WTC11 (cell line): ENCODE measurements around the gene MYNN. TPM values are rescaled to one million over a fixed set of nuclear protein-coding genes. Genes with fewer than 3 reads are reported as not detected.

Source experiments
- ATAC-seq: fragments of 200-7000 bp; cut with Tn5 transposase; 2 replicates; pipeline ENCODE4 v1.10.0; 2021; ENCODE audit warnings: mild to moderate bottlenecking, moderate library complexity
- CTCF ChIA-PET: fragments of 300-600 bp; sonication (Branson Sonifier 250); formaldehyde crosslinking; loops from one replicate; lab custom pipeline; 2021; ENCODE audit warnings: antibody characterized with exemption; lab: Charles Lee
- POLR2A ChIA-PET: fragments of 350-600 bp; sonication (Branson Sonifier 250); formaldehyde crosslinking; loops from one replicate; lab custom pipeline; 2021; ENCODE audit warnings: antibody characterized with exemption; lab: Charles Lee
- DNase-seq: peaks from one replicate; pipeline ENCODE4 v3.0.0; 2021; ENCODE audit warnings: low spot score
- H3K27ac Mint-ChIP-seq: 2 replicates; pipeline ENCODE4 v1.8.0; 2021; ENCODE audit warnings: mixed read lengths
- H3K27me3 Mint-ChIP-seq: 2 replicates; pipeline ENCODE4 v1.8.0; 2021; ENCODE audit warnings: low read depth, mild to moderate bottlenecking, moderate library complexity, mixed read lengths
- H3K36me3 Mint-ChIP-seq: 2 replicates; pipeline ENCODE4 v1.8.0; 2021; ENCODE audit warnings: mixed read lengths
- H3K4me1 Mint-ChIP-seq: 2 replicates; pipeline ENCODE4 v1.8.0; 2022; ENCODE audit warnings: mixed read lengths
- H3K4me3 Mint-ChIP-seq: 2 replicates; pipeline ENCODE4 v1.8.0; 2021; ENCODE audit warnings: mild to moderate bottlenecking, moderate library complexity, mixed read lengths
- H3K9me3 Mint-ChIP-seq: 2 replicates; pipeline ENCODE4 v1.8.0; 2021; ENCODE audit warnings: mixed read lengths
- CREB1 ChIP-seq: sonication (generic); formaldehyde crosslinking; IDR thresholded peaks from 2 replicates; pipeline ENCODE4 v1.8.0; 2023; ENCODE audit warnings: mild to moderate bottlenecking, missing genetic modification reagents
- ETV6 ChIP-seq: sonication (generic); formaldehyde crosslinking; IDR thresholded peaks from 2 replicates; pipeline ENCODE4 v1.8.1; 2022; ENCODE audit warnings: mild to moderate bottlenecking, missing genetic modification reagents
- FOXK1 ChIP-seq: sonication (generic); formaldehyde crosslinking; IDR thresholded peaks from 2 replicates; pipeline ENCODE4 v1.8.0; 2022; ENCODE audit warnings: mild to moderate bottlenecking, moderate library complexity, missing genetic modification reagents
- FOXP1 ChIP-seq: sonication (generic); formaldehyde crosslinking; IDR thresholded peaks from 2 replicates; pipeline ENCODE4 v1.8.0; 2022; ENCODE audit warnings: missing genetic modification reagents, mild to moderate bottlenecking, moderate library complexity, borderline replicate concordance
- GABPB1 ChIP-seq: sonication (generic); formaldehyde crosslinking; IDR thresholded peaks from 2 replicates; pipeline ENCODE4 v1.8.1; 2023; ENCODE audit warnings: mild to moderate bottlenecking, missing genetic modification reagents
- GRHL2 ChIP-seq: fragments of 250-450 bp; sonication (Bioruptor Pico); IDR thresholded peaks from 2 replicates; pipeline ENCODE4 v1.8.0; 2022; ENCODE audit warnings: mild to moderate bottlenecking, moderate library complexity; ENCODE audit not compliant: insufficient replicate concordance, severe bottlenecking
- NFATC4 ChIP-seq: fragments of 250-450 bp; sonication (Bioruptor Pico); IDR thresholded peaks from 2 replicates; pipeline ENCODE4 v1.9.0; 2021; ENCODE audit warnings: mild to moderate bottlenecking
- OVOL2 ChIP-seq: fragments of 250-450 bp; sonication (Bioruptor Pico); IDR thresholded peaks from 2 replicates; pipeline ENCODE4 v1.9.0; 2021; ENCODE audit warnings: mild to moderate bottlenecking, borderline replicate concordance
- PRRX2 ChIP-seq: fragments of 250-450 bp; sonication (Bioruptor Pico); IDR thresholded peaks from 2 replicates; pipeline ENCODE4 v1.8.0; 2021; ENCODE audit warnings: mild to moderate bottlenecking
- RELA ChIP-seq: sonication (generic); formaldehyde crosslinking; IDR thresholded peaks from 2 replicates; pipeline ENCODE4 v1.8.1; 2022; ENCODE audit warnings: missing genetic modification reagents, mild to moderate bottlenecking, borderline replicate concordance
- SMAD4 ChIP-seq: sonication (generic); formaldehyde crosslinking; IDR thresholded peaks from 2 replicates; pipeline ENCODE4 v1.8.0; 2022; ENCODE audit warnings: mild to moderate bottlenecking, missing genetic modification reagents
- SP1 ChIP-seq: sonication (generic); formaldehyde crosslinking; conservative IDR thresholded peaks from 2 replicates; pipeline ENCODE4 v1.8.1; 2022; ENCODE audit warnings: missing genetic modification reagents
- ZNF138 ChIP-seq: sonication (generic); formaldehyde crosslinking; conservative IDR thresholded peaks from 2 replicates; pipeline ENCODE4 v1.8.1; 2022; ENCODE audit warnings: mild to moderate bottlenecking, moderate library complexity, missing genetic modification reagents
- ZNF232 ChIP-seq: sonication (generic); formaldehyde crosslinking; IDR thresholded peaks from 2 replicates; pipeline ENCODE4 v1.8.0; 2022; ENCODE audit warnings: mild to moderate bottlenecking, missing genetic modification reagents
- ZNF317 ChIP-seq: sonication (generic); formaldehyde crosslinking; IDR thresholded peaks from 2 replicates; pipeline ENCODE4 v1.8.1; 2023; ENCODE audit warnings: low read depth, mild to moderate bottlenecking, moderate library complexity, missing genetic modification reagents, borderline replicate concordance
- total RNA-seq: library from RNA; stranded (reverse); gene quantifications from 3 replicates; pipeline ENCODE4 v1.2.3, GENCODE V29; 2021
- TF ChIP-seq, protein P1 (sequence below): sonication (generic); formaldehyde crosslinking; IDR thresholded peaks from 2 replicates; pipeline ENCODE4 v1.8.1; 2023; ENCODE audit warnings: mild to moderate bottlenecking, missing genetic modification reagents
- TF ChIP-seq, protein P2 (sequence below): sonication (generic); formaldehyde crosslinking; IDR thresholded peaks from 2 replicates; pipeline ENCODE4 v1.8.0; 2022; ENCODE audit warnings: mild to moderate bottlenecking, missing genetic modification reagents
- TF ChIP-seq, protein P3 (sequence below): sonication (generic); formaldehyde crosslinking; IDR thresholded peaks from 2 replicates; pipeline ENCODE4 v1.8.1; 2023; ENCODE audit warnings: mild to moderate bottlenecking, moderate library complexity, missing genetic modification reagents
- TF ChIP-seq, protein P4 (sequence below): fragments of 250-450 bp; sonication (Bioruptor Pico); IDR thresholded peaks from 2 replicates; pipeline ENCODE4 v1.9.0; 2021; ENCODE audit warnings: moderate library complexity, mild to moderate bottlenecking, inconsistent platforms, borderline replicate concordance
- TF ChIP-seq, protein P5 (sequence below): sonication (generic); formaldehyde crosslinking; IDR thresholded peaks from 2 replicates; pipeline ENCODE4 v1.8.0; 2023; ENCODE audit warnings: missing genetic modification reagents
- TF ChIP-seq, protein P6 (sequence below): fragments of 250-450 bp; sonication (Bioruptor Pico); conservative IDR thresholded peaks from 2 replicates; pipeline ENCODE4 v1.9.0; 2021; ENCODE audit warnings: mild to moderate bottlenecking

Gene MYNN
- total RNA-seq, 1 experiment from 2014 or later = 14.3 TPM

DNA sequence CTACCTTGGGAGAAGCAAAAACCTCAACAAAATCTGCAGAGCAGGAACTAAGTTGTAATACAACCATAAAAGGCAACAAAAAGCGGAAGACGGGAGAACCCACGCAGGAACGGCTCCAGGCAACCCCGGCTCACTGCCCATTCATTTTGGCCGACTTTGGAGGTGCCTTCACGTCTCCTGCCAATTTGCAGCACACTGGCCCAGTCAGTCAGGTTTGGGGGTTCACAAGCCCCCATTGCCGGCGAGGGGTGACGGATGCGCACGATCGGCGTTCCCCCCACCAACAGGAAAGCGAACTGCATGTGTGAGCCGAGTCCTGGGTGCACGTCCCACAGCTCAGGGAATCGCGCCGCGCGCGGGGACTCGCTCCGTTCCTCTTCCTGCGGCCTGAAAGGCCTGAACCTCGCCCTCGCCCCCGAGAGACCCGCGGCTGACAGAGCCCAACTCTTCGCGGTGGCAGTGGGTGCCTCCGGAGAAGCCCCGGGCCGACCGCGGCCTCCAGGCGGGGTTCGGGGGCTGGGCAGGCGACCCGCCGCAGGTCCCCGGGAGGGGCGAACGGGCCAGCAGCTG, 8.8 kb upstream of the MYNN start:
- POLR2A ChIA-PET = interaction anchor here (1.6 kb wide), 1 partner anchor 8 kb away, joined by 5 read pairs; the partner anchor contains the start of gene MYNN
- CTCF ChIA-PET = interaction anchor here (1.0 kb wide), 1 partner anchor 616 kb away, joined by 5 read pairs; no protein-coding TSS in a partner anchor
- peaks cover 3% of the 10 kb centered on the region; the same call in 1 of the 2 replicates for H3K36me3 Mint-ChIP-seq
- peaks cover 14% of the 10 kb centered on the region for H3K9me3 Mint-ChIP-seq
- H3K4me1 Mint-ChIP-seq = peaks cover 9% of the 10 kb centered on the region
- peak overlapping the region; percentile 96 for H3K27ac Mint-ChIP-seq
- peak; percentile 2 for ATAC-seq
- TF ChIP-seq GRHL2 (CRISPR knock-in tag) (no peak), GABPB1 (CRISPR knock-in tag) (0 out of 2 replicates have a peak, but pooled peaks have one; percentile 6), SP1 (CRISPR knock-in tag) (no peak), FOXP1 (CRISPR knock-in tag) (0 out of 2 replicates have a peak, but pooled peaks have one; percentile 17), ZNF317 (CRISPR knock-in tag) (0 out of 2 replicates have a peak, but pooled peaks have one; percentile 23), ZNF138 (CRISPR knock-in tag) (0 out of 2 replicates have a peak, but pooled peaks have one; percentile 16), SMAD4 (CRISPR knock-in tag) (0 out of 2 replicates have a peak, but pooled peaks have one; percentile 47), ZNF232 (CRISPR knock-in tag) (no peak), FOXK1 (CRISPR knock-in tag) (no peak)
- TF ChIP-seq, protein P1, sequence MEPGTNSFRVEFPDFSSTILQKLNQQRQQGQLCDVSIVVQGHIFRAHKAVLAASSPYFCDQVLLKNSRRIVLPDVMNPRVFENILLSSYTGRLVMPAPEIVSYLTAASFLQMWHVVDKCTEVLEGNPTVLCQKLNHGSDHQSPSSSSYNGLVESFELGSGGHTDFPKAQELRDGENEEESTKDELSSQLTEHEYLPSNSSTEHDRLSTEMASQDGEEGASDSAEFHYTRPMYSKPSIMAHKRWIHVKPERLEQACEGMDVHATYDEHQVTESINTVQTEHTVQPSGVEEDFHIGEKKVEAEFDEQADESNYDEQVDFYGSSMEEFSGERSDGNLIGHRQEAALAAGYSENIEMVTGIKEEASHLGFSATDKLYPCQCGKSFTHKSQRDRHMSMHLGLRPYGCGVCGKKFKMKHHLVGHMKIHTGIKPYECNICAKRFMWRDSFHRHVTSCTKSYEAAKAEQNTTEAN (CRISPR knock-in tag) = 0 out of 2 replicates have a peak, but pooled peaks have one; percentile 56
- TF ChIP-seq, protein P2, sequence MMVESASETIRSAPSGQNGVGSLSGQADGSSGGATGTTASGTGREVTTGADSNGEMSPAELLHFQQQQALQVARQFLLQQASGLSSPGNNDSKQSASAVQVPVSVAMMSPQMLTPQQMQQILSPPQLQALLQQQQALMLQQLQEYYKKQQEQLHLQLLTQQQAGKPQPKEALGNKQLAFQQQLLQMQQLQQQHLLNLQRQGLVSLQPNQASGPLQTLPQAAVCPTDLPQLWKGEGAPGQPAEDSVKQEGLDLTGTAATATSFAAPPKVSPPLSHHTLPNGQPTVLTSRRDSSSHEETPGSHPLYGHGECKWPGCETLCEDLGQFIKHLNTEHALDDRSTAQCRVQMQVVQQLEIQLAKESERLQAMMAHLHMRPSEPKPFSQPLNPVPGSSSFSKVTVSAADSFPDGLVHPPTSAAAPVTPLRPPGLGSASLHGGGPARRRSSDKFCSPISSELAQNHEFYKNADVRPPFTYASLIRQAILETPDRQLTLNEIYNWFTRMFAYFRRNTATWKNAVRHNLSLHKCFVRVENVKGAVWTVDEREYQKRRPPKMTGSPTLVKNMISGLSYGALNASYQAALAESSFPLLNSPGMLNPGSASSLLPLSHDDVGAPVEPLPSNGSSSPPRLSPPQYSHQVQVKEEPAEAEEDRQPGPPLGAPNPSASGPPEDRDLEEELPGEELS (CRISPR knock-in tag) = peak; percentile 53; the same call in 1 of the 2 replicates
- TF ChIP-seq, protein P3, sequence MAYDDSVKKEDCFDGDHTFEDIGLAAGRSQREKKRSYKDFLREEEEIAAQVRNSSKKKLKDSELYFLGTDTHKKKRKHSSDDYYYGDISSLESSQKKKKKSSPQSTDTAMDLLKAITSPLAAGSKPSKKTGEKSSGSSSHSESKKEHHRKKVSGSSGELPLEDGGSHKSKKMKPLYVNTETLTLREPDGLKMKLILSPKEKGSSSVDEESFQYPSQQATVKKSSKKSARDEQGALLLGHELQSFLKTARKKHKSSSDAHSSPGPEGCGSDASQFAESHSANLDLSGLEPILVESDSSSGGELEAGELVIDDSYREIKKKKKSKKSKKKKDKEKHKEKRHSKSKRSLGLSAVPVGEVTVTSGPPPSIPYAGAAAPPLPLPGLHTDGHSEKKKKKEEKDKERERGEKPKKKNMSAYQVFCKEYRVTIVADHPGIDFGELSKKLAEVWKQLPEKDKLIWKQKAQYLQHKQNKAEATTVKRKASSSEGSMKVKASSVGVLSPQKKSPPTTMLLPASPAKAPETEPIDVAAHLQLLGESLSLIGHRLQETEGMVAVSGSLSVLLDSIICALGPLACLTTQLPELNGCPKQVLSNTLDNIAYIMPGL (CRISPR knock-in tag) = peak; percentile 88; the same call in 1 of the 2 replicates
- H3K4me3 Mint-ChIP-seq = peak overlapping the region; percentile 91
- no peak for DNase-seq
- no peaks in the 10 kb centered on the region for H3K27me3 Mint-ChIP-seq

DNA sequence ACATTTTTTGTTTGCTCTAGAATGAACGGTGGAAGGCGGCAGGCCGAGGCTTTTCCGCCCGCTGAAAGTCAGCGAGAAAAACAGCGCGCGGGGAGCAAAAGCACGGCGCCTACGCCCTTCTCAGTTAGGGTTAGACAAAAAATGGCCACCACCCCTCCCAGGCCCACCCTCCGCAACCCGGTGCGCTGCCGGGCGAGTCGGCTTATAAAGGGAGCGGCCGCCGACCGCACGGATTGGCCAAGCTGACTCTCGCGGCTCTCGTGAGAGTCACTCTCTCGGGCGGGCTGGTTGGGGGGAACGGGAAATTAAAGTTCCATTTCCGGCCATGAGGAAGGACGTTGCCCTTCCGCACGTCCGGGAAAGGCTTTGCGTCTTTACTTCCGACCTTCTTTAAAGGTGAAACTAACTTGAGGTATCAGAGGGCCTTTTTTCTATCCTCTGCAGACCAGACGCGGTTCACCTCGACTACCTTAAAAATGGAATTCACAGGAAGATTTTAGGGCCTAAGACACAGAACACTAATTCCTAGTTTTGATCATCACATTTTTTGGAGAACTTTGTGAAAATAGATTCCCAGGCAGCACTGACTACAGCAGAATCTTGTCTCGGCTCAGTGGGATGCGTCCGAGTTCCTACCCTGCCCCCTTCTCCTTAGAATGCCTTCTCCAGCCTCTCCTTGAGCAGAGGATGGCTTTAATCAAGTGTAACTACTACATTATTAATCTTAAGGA, 8.1 kb upstream of the MYNN start, which contains the start of gene TERC:
TERC (minus strand) TSS at position 179 of the 731 bp plus-strand sequence.
- peak; percentile 84 for ATAC-seq
- peak; percentile 88 for DNase-seq
- CTCF ChIA-PET = no interaction called here
- POLR2A ChIA-PET = interaction anchor here (1.6 kb wide), 1 partner anchor 8 kb away, joined by 5 read pairs; the partner anchor contains the start of gene MYNN
- Mint-ChIP-seq H3K4me1 (peaks cover 12% of the 10 kb centered on the region), H3K36me3 (peaks cover 3% of the 10 kb centered on the region; the same call in 1 of the 2 replicates), H3K9me3 (peaks cover 11% of the 10 kb centered on the region), H3K4me3 (peak within 1 kb of the TSS; percentile 91), H3K27ac (peak within 1 kb of the TSS; percentile 98), H3K27me3 (no peaks in the 10 kb centered on the region)
- TF ChIP-seq OVOL2 (CRISPR knock-in tag) (peak; percentile 89; the same call in 1 of the 2 replicates), RELA (no peak), ETV6 (CRISPR knock-in tag) (peak; percentile 99), CREB1 (CRISPR knock-in tag) (no peak), FOXK1 (CRISPR knock-in tag) (no peak), PRRX2 (peak; percentile 86), GABPB1 (CRISPR knock-in tag) (no peak), NFATC4 (CRISPR knock-in tag) (peak; percentile 89)
- TF ChIP-seq, protein P4, sequence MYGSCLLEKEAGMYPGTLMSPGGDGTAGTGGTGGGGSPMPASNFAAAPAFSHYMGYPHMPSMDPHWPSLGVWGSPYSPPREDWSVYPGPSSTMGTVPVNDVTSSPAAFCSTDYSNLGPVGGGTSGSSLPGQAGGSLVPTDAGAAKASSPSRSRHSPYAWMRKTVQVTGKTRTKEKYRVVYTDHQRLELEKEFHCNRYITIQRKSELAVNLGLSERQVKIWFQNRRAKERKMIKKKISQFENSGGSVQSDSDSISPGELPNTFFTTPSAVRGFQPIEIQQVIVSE (CRISPR knock-in tag) = no peak
- TF ChIP-seq, protein P5, sequence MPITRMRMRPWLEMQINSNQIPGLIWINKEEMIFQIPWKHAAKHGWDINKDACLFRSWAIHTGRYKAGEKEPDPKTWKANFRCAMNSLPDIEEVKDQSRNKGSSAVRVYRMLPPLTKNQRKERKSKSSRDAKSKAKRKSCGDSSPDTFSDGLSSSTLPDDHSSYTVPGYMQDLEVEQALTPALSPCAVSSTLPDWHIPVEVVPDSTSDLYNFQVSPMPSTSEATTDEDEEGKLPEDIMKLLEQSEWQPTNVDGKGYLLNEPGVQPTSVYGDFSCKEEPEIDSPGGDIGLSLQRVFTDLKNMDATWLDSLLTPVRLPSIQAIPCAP (CRISPR knock-in tag) = no peak
- TF ChIP-seq, protein P6, sequence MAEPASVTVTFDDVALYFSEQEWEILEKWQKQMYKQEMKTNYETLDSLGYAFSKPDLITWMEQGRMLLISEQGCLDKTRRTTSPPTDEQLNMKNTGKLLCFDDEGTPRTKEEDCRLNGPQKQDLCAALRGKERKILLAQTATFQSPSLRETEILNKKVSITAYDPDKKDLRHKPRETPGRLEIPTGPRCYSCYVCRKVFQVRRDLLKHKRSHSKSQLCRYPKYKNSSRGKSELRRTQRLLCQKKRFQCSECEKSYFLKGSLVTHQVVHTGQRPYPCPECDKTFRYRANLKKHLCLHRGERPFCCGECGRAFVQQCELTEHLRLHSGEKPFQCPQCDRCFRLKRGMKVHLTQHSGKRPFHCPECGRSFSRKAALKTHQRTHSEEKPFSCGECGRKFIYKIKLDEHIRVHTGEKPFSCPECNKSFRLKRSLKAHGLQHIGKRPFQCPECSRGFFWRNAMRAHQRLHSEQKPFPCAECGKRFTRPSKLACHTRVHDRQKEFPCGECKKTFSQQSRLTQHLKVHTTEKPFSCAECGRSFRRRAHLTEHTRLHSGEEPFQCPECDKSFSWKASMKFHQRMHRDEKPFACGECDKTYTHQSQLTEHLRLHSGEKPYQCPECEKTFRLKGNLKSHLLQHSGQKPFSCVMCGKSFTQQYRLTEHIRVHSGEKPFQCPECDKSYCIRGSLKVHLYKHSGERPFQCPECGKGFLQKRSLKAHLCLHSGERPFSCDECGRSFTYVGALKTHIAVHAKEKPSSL (CRISPR knock-in tag) = peak; percentile 80; the same call in 1 of the 2 replicates
- TF ChIP-seq, protein P2 (CRISPR knock-in tag) = 0 out of 2 replicates have a peak, but pooled peaks have one; percentile 7
